GM21529 (cell line): ENCODE results near the gene SELENON.

Source experiments
- ATAC-seq: cut with Tn5 transposase; IDR thresholded peaks from one replicate; pipeline ENCODE4 v1.9.1; 2021; ENCODE audit not compliant: unreplicated experiment

SELENON gene

GRCh38 chr1:25861316-25862286 lies 61.6 kb downstream of the SELENON start:
- no peak for ATAC-seq

GRCh38 chr1:25862785-25863485 lies 62.9 kb downstream of the SELENON start:
- ATAC-seq, result no peak

- no peak for ATAC-seq
Observed at GRCh38 chr1:25863486-25864262, 63.7 kb downstream of the SELENON start.

GRCh38 chr1:25864434-25864833 lies 64.4 kb downstream of the SELENON start:
- no peak for ATAC-seq

- ATAC-seq, result no peak
Observed at GRCh38 chr1:25866288-25866687, 66.3 kb downstream of the SELENON start.

- ATAC-seq, result no peak
Observed at GRCh38 chr1:25867210-25867991, 67.4 kb downstream of the SELENON start.
